ENCODE data around the gene ADCY1.

ADCY1 gene

GRCh38 chr7:45659496-45660139 is 85.5 kb downstream of the ADCY1 start:
- Histone ChIP-seq H3K4me3 (ENCODE audit: low read depth, low read length) (no peak overlapping the region), H3K36me3 (no peaks in the 10 kb centered on the region), H3K27ac (no peak overlapping the region), H3K27me3 (ENCODE audit: insufficient read depth, low read depth, severe bottlenecking) (no peaks in the 10 kb centered on the region), H3K9me3 (ENCODE audit: severe bottlenecking) (no peaks in the 10 kb centered on the region)
- TF ChIP-seq, protein P1, sequence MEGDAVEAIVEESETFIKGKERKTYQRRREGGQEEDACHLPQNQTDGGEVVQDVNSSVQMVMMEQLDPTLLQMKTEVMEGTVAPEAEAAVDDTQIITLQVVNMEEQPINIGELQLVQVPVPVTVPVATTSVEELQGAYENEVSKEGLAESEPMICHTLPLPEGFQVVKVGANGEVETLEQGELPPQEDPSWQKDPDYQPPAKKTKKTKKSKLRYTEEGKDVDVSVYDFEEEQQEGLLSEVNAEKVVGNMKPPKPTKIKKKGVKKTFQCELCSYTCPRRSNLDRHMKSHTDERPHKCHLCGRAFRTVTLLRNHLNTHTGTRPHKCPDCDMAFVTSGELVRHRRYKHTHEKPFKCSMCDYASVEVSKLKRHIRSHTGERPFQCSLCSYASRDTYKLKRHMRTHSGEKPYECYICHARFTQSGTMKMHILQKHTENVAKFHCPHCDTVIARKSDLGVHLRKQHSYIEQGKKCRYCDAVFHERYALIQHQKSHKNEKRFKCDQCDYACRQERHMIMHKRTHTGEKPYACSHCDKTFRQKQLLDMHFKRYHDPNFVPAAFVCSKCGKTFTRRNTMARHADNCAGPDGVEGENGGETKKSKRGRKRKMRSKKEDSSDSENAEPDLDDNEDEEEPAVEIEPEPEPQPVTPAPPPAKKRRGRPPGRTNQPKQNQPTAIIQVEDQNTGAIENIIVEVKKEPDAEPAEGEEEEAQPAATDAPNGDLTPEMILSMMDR (IDR thresholded peaks at IDR 0.05; ENCODE audit: low read depth, low read length), result no peak
- DNase-seq, result no peak

GRCh38 chr7:45660201-45660900 is 86.2 kb downstream of the ADCY1 start:
- Histone ChIP-seq H3K9me3 (ENCODE audit: severe bottlenecking) (no peaks in the 10 kb centered on the region), H3K27ac (no peak overlapping the region), H3K36me3 (no peaks in the 10 kb centered on the region), H3K4me3 (ENCODE audit: low read depth, low read length) (no peak overlapping the region), H3K27me3 (ENCODE audit: insufficient read depth, low read depth, severe bottlenecking) (no peaks in the 10 kb centered on the region)
- DNase-seq, result no peak
- TF ChIP-seq, protein P1 (IDR thresholded peaks at IDR 0.05; ENCODE audit: low read depth, low read length), result no peak

- H3K27me3 ChIP-seq (ENCODE audit: insufficient read depth, low read depth, severe bottlenecking), result no peaks in the 10 kb centered on the region
Measured at GRCh38 chr7:45660901-45661211, 86.7 kb downstream of the ADCY1 start.

DNA sequence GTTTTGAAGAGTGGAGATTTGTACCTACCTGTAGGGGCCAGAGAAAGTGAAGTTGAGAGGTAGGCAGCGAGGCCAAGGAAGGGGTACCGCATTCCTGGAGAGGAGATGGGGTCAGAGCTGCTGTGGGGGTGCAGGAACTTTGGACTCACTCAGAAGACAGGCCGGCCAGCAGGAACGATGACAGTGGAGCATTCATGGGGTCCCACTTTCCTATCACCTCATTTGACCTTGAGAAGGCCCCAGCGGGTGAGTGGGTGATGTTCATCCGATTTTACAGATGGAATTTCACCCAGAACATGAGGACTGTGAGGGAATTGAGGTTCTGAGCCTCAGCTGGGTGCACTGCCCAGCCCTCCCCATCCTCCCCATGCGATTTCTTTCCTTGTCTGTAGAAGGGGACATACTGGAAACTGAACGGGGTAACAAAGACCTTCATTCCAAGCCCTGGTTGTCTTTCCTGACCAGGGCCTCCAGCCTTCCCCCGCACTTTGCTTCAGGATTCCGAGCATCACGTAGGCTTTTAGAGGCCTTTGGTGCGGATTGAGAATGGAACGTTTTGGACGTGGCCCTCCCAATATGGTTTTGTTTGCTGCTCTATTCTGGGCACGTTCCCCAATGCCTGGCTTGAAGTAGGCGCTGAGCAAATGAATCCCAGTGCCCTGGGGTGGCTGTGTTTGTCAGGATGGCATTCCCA is 87.3 kb downstream of the ADCY1 start:
- TF ChIP-seq, protein P1 (IDR thresholded peaks at IDR 0.05; ENCODE audit: low read depth, low read length), result no peak
- no peak for DNase-seq
- H3K27ac ChIP-seq, result no peak overlapping the region
- H3K36me3 ChIP-seq, result no peaks in the 10 kb centered on the region
- H3K4me3 ChIP-seq (ENCODE audit: low read depth, low read length), result no peak overlapping the region
- H3K9me3 ChIP-seq (ENCODE audit: severe bottlenecking), result no peaks in the 10 kb centered on the region
- H3K27me3 ChIP-seq (ENCODE audit: insufficient read depth, low read depth, severe bottlenecking), result no peaks in the 10 kb centered on the region

More at GRCh38 chr7:45660901-45661211, 86.7 kb downstream of the ADCY1 start:
- Histone ChIP-seq H3K4me3 (ENCODE audit: low read depth, low read length) (no peak overlapping the region), H3K27ac (no peak overlapping the region), H3K9me3 (ENCODE audit: severe bottlenecking) (no peaks in the 10 kb centered on the region), H3K36me3 (no peaks in the 10 kb centered on the region)
- TF ChIP-seq, protein P1 (IDR thresholded peaks at IDR 0.05; ENCODE audit: low read depth, low read length), result no peak
- no peak for DNase-seq

- DNase-seq, result no peak
- Histone ChIP-seq H3K9me3 (ENCODE audit: severe bottlenecking) (no peaks in the 10 kb centered on the region), H3K36me3 (no peaks in the 10 kb centered on the region), H3K27me3 (ENCODE audit: insufficient read depth, low read depth, severe bottlenecking) (no peaks in the 10 kb centered on the region), H3K4me3 (ENCODE audit: low read depth, low read length) (no peak overlapping the region), H3K27ac (no peak overlapping the region)
- TF ChIP-seq, protein P1 (IDR thresholded peaks at IDR 0.05; ENCODE audit: low read depth, low read length), result no peak
Measured at GRCh38 chr7:45662018-45662417, 87.8 kb downstream of the ADCY1 start.

All from WERI-Rb-1 (cell line).